GM10266 (cell line): Measurements from ENCODE around the gene POLRMT.

Experiments used
- DNase-seq: peaks from one replicate; pipeline ENCODE4 v3.0.0; 2012; ENCODE audit errors: extremely low spot score
- CTCF ChIP-seq: IDR thresholded peaks from 2 replicates; pipeline ENCODE4 v1.5.1; 2012; ENCODE audit warnings: mild to moderate bottlenecking, low read depth; ENCODE audit not compliant: control insufficient read depth, insufficient read depth; ENCODE audit errors: missing control alignments

POLRMT gene

DNA sequence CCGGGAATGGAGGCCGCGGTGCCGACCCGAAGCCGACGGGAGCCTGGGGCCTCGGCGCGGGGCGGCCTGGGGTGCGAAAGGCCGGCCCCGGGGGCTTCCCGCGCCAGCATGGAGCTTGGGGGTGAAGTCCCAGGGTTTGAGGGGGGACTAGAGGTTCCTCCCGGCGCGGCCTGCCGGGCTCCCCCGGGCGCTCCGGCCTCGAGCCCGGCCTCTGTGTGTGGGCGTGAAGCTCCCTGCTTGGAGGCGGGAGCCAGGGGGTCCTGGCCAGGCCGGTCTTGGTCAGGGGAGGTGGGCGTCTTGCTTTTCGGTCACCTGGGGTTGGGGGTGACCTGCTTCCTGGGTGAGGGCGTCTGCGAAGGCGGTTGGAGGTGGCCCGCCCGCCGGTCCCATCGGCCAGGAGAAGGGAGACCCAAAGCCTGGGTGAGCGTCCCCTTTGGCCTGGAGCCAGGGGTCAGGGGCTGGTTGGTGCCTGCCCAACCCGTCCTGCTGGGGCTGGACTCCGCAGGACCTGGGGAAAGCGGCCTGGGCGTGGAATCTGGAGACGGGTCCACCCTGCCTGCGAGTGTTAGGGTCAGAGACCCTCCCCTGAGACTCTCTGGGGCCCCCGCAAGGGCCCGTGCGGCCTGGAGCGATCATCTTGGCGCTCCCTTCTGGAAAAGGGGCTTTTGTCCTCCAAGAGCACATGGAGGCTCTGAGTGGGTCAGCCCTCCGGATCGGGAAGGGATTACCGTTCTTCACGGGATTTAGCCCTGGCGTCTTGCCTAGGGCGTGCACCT lies 60.4 kb downstream of the POLRMT start:
- TF ChIP-seq CTCF, result no peak
- DNase-seq, result peak; percentile 74

DNA sequence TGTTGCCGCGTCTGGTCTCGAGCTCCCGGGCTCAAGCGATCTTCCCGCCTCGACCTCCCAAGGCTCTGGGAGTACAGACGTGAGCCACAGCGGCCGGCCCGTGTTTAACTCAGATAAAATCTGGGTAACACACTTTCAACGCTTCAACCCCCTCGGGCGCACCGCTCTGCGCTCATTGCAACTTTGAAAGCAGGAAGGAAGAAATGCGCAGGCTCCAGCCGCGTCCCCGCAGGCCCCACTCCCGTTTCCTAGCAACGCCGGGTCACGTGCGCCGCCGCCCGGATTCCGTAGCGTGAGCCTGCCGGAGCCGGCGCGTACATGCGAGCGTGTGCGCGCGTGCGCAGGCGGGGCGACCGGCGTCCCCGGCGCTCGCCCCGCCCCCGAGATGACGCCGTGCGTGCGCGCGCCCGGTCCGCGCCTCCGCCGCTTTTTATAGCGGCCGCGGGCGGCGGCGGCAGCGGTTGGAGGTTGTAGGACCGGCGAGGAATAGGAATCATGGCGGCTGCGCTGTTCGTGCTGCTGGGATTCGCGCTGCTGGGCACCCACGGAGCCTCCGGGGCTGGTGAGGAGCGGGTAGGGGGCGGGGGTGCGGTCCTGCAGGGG lies 61.1 kb downstream of the POLRMT start, which contains the start of gene BSG:
BSG (plus strand) TSS at position 457 of the 603 bp plus-strand sequence; CDS start at position 496, 39 bp downstream.
- no peak for TF ChIP-seq CTCF
- peak; percentile 100 for DNase-seq

DNA sequence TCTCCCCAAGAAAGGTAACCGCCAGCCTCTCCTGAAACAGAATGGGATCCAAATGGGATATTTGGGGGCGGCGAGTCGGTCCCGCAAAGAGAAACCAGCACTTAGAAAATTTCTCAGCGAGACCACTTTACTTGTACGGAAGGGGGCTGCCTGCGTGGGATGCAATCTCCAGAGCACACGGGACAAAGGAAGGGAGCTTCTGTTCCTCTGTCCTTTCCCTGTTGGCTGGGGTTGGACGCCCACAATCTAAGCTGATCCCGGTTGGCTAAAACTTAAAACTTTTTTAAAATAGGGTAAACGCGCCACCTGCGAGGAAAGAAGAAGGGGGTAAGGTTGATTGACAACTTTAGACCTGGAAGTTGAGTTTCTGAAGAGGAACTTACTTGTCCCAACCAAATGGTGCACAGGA lies 61.8 kb downstream of the POLRMT start:
- no peak for DNase-seq

DNA sequence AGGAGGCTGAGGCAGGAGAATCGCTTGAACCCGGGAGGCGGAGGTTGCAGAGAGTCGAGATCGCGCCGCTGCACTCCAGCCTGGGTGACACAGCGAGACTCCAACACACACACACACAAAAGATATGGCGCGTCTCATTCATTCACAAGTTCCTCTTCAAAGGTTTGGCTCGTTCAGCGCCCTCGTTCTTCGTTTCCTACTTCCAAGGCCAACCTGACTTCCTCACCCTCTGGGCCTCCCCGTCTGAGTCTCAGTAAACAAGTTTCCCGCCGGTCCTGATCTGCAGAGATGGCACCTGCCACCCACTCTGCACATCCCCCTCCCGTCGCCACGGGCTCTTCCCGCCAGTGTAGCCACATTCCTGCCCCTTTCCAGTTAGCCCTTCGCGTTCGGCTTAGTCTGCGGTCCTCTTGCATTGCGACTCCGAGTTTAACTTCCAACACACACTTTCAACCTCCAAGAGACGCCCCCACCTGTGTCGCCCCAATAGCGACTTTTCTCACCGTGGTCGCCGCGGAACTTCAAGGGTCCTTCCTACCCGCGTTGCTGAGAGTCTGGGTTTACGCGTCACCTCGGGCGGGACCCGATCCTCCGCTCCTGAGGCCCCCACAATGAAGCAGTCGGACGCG lies 62.3 kb downstream of the POLRMT start:
- no peak for TF ChIP-seq CTCF
- peak; percentile 68 for DNase-seq

More for the DNA sequence above, 61.8 kb downstream of the POLRMT start:
- no peak for TF ChIP-seq CTCF

- no peak for DNase-seq
Observed at GRCh38 chr19:570251-570686, 63.1 kb downstream of the POLRMT start.

DNA sequence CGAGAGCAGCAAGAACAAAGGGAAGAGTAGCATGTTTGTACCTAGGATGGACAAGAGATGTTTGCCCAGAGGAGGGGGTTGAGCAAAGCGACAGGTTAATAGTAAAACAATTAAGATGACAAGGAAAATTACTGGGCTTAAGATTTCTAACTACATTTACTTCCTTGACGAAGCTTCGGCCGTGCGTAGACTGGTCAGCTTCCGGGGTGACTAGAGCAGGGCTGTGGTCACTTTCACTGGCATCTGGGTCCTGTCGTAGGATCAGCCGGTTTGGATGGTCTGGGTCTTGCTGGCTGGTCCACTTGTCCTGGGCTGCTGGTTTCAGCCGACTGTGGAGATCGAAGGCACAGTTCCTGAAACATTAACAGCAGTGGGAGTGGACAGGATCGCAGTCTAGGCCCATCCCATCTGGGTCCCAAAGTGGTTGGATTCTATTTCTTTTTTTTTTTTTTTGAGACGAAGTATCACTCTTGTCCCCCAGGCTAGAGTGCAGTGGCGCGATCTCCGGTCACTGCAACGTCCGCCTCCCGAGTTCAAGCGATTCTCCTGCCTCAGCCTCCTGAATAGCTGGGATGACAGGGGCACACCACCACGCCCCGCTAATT lies 65.9 kb downstream of the POLRMT start:
- TF ChIP-seq CTCF, result no peak
- DNase-seq, result no peak

More at GRCh38 chr19:570251-570686, 63.1 kb downstream of the POLRMT start:
- TF ChIP-seq CTCF, result no peak
